Thoracic aorta (tissue), 2 donors: ENCODE results near the gene WDR44. TPM values are rescaled to one million over a fixed set of nuclear protein-coding genes. Genes with fewer than 3 reads are reported as not detected.
A peak's percentile ranks its signal among the peaks of the same experiment; 100 is the strongest.

Source experiments
- ATAC-seq: fragments of 150-250 bp; one replicate; pipeline ENCODE4 v1.8.0; 2017; ENCODE audit warnings: low read depth; ENCODE audit not compliant: insufficient number of reproducible peaks, low FRiP score
- DNase-seq: peaks from one replicate; pipeline ENCODE4 v3.0.0-alpha.2; 2020; ENCODE audit warnings: low spot score
- H3K27ac ChIP-seq, 2 donors: fragments of 200-600 bp; sonication (generic); 1 replicate in 1 of 2; 2 replicates in 1 of 2; pipeline ENCODE4 v1.5.1; 2016; ENCODE audit warnings: mild to moderate bottlenecking in 2 of 2, moderate library complexity in 2 of 2
- H3K27me3 ChIP-seq: fragments of 200-600 bp; sonication (generic); replicated peaks from 2 replicates; pipeline ENCODE4 v1.6.0; 2016; ENCODE audit warnings: mild to moderate bottlenecking; ENCODE audit not compliant: insufficient read depth
- H3K36me3 ChIP-seq: fragments of 200-600 bp; sonication (generic); one replicate; pipeline ENCODE4 v1.5.1; 2016
- H3K4me1 ChIP-seq, 2 donors: fragments of 200-600 bp; sonication (generic); 1 replicate in 1 of 2; 2 replicates in 1 of 2; pipeline versions ENCODE4 v1.5.1 to v1.6.0; 2016; ENCODE audit warnings: low read depth in 2 of 2, mild to moderate bottlenecking in 1 of 2; ENCODE audit not compliant: control insufficient read depth in 1 of 2
- H3K4me3 ChIP-seq: fragments of 200-600 bp; sonication (generic); 2 replicates; pipeline ENCODE4 v1.5.1; 2016; ENCODE audit warnings: mild to moderate bottlenecking
- H3K9me3 ChIP-seq: fragments of 200-600 bp; sonication (generic); 2 replicates; pipeline ENCODE4 v1.5.1; 2016
- CTCF ChIP-seq: fragments of 200-600 bp; sonication (generic); IDR thresholded peaks from one replicate; pipeline ENCODE4 v1.5.1; 2019; ENCODE audit warnings: antibody characterized with exemption
- total RNA-seq, 2 donors: library from RNA; depleted of rRNA; stranded (reverse); fragments of >200 nt; gene quantifications; one replicate each; pipeline versions ENCODE4 v1.1.0 to v1.2.3, GENCODE V29; 2016

The WDR44 gene
- total RNA-seq, 2 donors from 2014 or later = 15.2 to 19.0 TPM

- H3K27me3 ChIP-seq = no peaks in the 10 kb centered on the region
- no peaks in the 10 kb centered on the region for H3K4me1 ChIP-seq
- DNase-seq (no peak), ATAC-seq (no peak)
- no peaks in the 10 kb centered on the region for H3K36me3 ChIP-seq
- no peak overlapping the region for H3K27ac ChIP-seq
- no peak overlapping the region for H3K4me3 ChIP-seq
- no peaks in the 10 kb centered on the region for H3K9me3 ChIP-seq
- no peak for TF ChIP-seq CTCF
Measured at GRCh38 chrX:118329175-118329574, 16.7 kb upstream of the WDR44 start.

- Histone ChIP-seq H3K27ac (no peak overlapping the region), H3K9me3 (no peaks in the 10 kb centered on the region), H3K4me1 (no peaks in the 10 kb centered on the region), H3K27me3 (no peaks in the 10 kb centered on the region), H3K36me3 (no peaks in the 10 kb centered on the region), H3K4me3 (no peak overlapping the region)
- TF ChIP-seq CTCF = no peak
- ATAC-seq (no peak), DNase-seq (no peak)
Measured at GRCh38 chrX:118337687-118338086, 8.2 kb upstream of the WDR44 start.

- no peak for ATAC-seq
- H3K27ac ChIP-seq = no peak overlapping the region
Measured at GRCh38 chrX:118338930-118339329, 7.0 kb upstream of the WDR44 start.

GRCh38 chrX:118345045-118345463 is 852 bp upstream of the WDR44 start:
- Histone ChIP-seq H3K27me3 (no peaks in the 10 kb centered on the region), H3K4me3 (peak overlapping the region; percentile 92), H3K4me1 (peaks cover 0 to 22% of the 10 kb centered on the region in 2 donors), H3K36me3 (no peaks in the 10 kb centered on the region), H3K27ac (peak overlapping the region; percentile 82 to 93), H3K9me3 (no peaks in the 10 kb centered on the region)
- no peak for ATAC-seq
- TF ChIP-seq CTCF = no peak
- DNase-seq = no peak

More at GRCh38 chrX:118338930-118339329, 7.0 kb upstream of the WDR44 start:
- H3K9me3 ChIP-seq = no peaks in the 10 kb centered on the region
- H3K4me3 ChIP-seq = no peak overlapping the region
- no peaks in the 10 kb centered on the region for H3K27me3 ChIP-seq
- no peak for TF ChIP-seq CTCF
- DNase-seq = no peak
- no peaks in the 10 kb centered on the region for H3K36me3 ChIP-seq
- H3K4me1 ChIP-seq = no peaks in the 10 kb centered on the region

GRCh38 chrX:118346258-118347094 is 570 bp downstream of the WDR44 start:
- Histone ChIP-seq H3K9me3 (no peaks in the 10 kb centered on the region), H3K27ac (peak overlapping the region; percentile 91 to 93), H3K4me1 (peaks cover 2 to 33% of the 10 kb centered on the region in 2 donors), H3K4me3 (peak overlapping the region; percentile 92), H3K27me3 (no peaks in the 10 kb centered on the region), H3K36me3 (no peaks in the 10 kb centered on the region)
- TF ChIP-seq CTCF = no peak
- DNase-seq = peak; percentile 2
- peak; percentile 46 for ATAC-seq
